KMS-11 (cell line): ENCODE data around the gene ASB1.
"Not testable (repeated sequence)": the region's sequence is repeated elsewhere in the genome, so short reads cannot be mapped to it uniquely, and the experiment has no call there.

Source experiments
- H2AFZ ChIP-seq: fragments of 200-600 bp; sonication (generic); 2 replicates; pipeline ENCODE4 v1.6.1; 2016; ENCODE audit warnings: antibody characterized with exemption, mixed run types, low read depth
- H3K27ac ChIP-seq: fragments of 200-600 bp; sonication (generic); 2 replicates; pipeline ENCODE4 v1.6.1; 2016; ENCODE audit warnings: mild to moderate bottlenecking, mixed run types
- H3K27me3 ChIP-seq: fragments of 200-600 bp; sonication (generic); 2 replicates; pipeline ENCODE4 v1.6.1; 2017; ENCODE audit warnings: mild to moderate bottlenecking, low read depth, mixed run types, moderate library complexity; ENCODE audit not compliant: insufficient read depth
- H3K36me3 ChIP-seq: fragments of 200-600 bp; sonication (generic); 2 replicates; pipeline ENCODE4 v1.6.1; 2017; ENCODE audit warnings: mild to moderate bottlenecking, mixed run types; ENCODE audit not compliant: insufficient read depth
- H3K4me1 ChIP-seq: fragments of 200-600 bp; sonication (generic); 2 replicates; pipeline ENCODE4 v1.6.1; 2016; ENCODE audit warnings: mild to moderate bottlenecking, low read depth, mixed run types; ENCODE audit not compliant: poor library complexity, severe bottlenecking
- H3K4me2 ChIP-seq: fragments of 200-600 bp; sonication (generic); 2 replicates; pipeline ENCODE4 v1.7.0; 2016; ENCODE audit warnings: mild to moderate bottlenecking, mixed run types
- H3K4me3 ChIP-seq: fragments of 200-600 bp; sonication (generic); IDR thresholded peaks from 2 replicates; pipeline ENCODE4 v1.6.1; 2017; ENCODE audit warnings: low read depth, low read length, mixed read lengths; ENCODE audit not compliant: insufficient read depth
- H3K79me2 ChIP-seq: fragments of 200-600 bp; sonication (generic); 2 replicates; pipeline ENCODE4 v1.6.1; 2016; ENCODE audit warnings: low read depth, mixed run types; ENCODE audit not compliant: insufficient read depth
- H3K9ac ChIP-seq: fragments of 200-600 bp; sonication (generic); 2 replicates; pipeline ENCODE4 v1.6.1; 2016; ENCODE audit warnings: mild to moderate bottlenecking, mixed run types
- H4K20me1 ChIP-seq: fragments of 200-600 bp; sonication (generic); 2 replicates; pipeline ENCODE4 v1.6.1; 2016; ENCODE audit warnings: mild to moderate bottlenecking, mixed run types; ENCODE audit not compliant: insufficient read depth
- CTCF ChIP-seq: fragments of 200-600 bp; sonication (generic); conservative IDR thresholded peaks from 2 replicates; pipeline ENCODE4 v1.6.1; 2017; ENCODE audit warnings: low read depth, mild to moderate bottlenecking, antibody characterized with exemption, low read length, moderate library complexity, mixed read lengths

The ASB1 gene

DNA sequence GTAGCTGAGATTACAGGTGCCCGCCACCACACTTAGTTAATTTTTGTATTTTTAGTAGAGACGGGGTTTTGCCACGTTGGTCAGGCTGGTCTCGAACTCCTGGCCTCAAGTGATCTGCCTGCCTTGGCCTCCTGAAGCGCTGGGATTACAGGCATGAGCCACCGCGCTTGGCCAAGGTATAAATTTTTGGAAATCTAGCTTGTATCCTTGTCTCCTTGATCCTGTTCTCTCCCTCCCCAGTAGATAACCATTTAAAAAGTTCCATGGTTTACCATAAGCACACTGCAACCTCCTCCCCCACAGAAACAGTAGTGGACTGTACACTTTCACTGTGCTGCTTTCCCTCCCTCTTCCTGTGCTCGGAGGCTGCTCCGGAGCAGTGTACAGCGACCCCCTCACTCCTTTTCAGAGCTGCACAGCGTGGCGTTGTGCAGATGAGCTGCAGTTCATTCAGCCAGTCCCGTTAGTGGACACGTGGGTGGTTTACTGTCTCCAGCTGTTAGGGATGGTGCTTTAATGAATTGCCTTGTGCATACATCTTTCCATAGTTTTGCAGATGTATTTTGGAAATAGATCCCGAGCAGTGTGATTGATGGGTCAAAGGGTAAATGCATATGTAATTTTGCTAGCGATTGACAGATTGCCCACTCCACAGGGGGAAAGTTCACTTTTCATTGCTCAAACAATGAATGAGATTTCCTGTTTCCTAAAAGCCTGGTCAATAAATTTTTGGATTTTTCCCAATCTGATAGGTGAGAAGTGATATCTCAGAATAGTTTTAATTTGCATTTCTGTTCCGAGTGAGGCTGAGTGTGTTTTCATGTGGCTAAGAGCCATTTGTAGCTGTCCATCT is 14.8 kb downstream of the ASB1 start:
- Histone ChIP-seq H3K27me3 (no peaks in the 10 kb centered on the region), H3K79me2 (no peaks in the 10 kb centered on the region; the same call in 1 of the 2 replicates), H4K20me1 (no peaks in the 10 kb centered on the region), H3K9ac (no peak overlapping the region), H2AFZ (no peak overlapping the region), H3K36me3 (no peaks in the 10 kb centered on the region; the same call in 1 of the 2 replicates), H3K4me3 (no peak overlapping the region), H3K27ac (no peak overlapping the region), H3K4me1 (no peaks in the 10 kb centered on the region), H3K4me2 (no peak overlapping the region)
- TF ChIP-seq CTCF, result no peak

DNA sequence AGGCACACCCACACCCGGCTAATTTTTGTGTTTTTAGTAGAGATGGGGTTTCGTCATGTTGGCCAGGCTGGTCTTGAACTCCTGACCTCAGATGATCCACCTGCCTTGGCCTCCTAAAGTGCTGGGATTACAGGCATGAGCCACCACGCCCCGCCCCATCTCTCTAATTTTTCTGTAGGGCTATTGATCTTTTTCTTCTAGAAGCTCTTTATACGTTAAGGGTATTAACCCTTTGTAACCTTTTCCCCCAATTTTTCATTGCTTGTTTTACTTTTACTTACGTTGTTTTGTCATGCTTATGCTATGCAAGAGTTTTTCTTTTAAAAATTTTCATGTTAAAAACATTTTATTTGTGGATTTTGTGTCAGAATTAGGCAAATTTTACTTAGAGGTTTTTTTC is 15.5 kb downstream of the ASB1 start:
- not testable (repeated sequence) for H3K27me3 ChIP-seq, H3K4me3 ChIP-seq, H3K36me3 ChIP-seq, H3K9ac ChIP-seq, H3K79me2 ChIP-seq, H2AFZ ChIP-seq, H3K27ac ChIP-seq, H4K20me1 ChIP-seq, H3K4me1 ChIP-seq, H3K4me2 ChIP-seq

DNA sequence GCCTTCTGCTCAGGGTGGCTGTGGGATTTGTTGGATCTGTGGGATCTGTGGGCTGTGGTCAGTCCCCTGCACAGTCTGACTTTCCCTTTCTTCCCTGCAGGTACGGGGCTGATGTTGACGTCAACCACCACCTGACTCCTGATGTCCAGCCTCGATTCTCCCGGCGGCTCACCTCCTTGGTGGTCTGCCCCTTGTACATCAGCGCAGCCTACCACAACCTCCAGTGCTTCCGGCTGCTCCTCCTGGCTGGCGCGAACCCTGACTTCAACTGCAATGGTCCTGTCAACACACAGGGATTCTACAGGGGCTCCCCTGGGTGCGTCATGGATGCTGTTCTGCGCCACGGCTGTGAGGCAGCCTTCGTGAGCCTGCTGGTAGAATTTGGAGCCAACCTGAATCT is 17.5 kb downstream of the ASB1 start:
- no peak overlapping the region for H3K9ac ChIP-seq
- TF ChIP-seq CTCF, result no peak
- no peak overlapping the region for H2AFZ ChIP-seq
- no peaks in the 10 kb centered on the region for H4K20me1 ChIP-seq
- H3K79me2 ChIP-seq, result no peaks in the 10 kb centered on the region; the same call in 1 of the 2 replicates
- no peak overlapping the region for H3K4me3 ChIP-seq
- no peak overlapping the region for H3K4me2 ChIP-seq
- H3K27me3 ChIP-seq, result no peaks in the 10 kb centered on the region
- H3K4me1 ChIP-seq, result no peaks in the 10 kb centered on the region
- H3K36me3 ChIP-seq, result no peaks in the 10 kb centered on the region; the same call in 1 of the 2 replicates
- H3K27ac ChIP-seq, result no peak overlapping the region

- Histone ChIP-seq H3K4me3 (no peak overlapping the region), H4K20me1 (no peaks in the 10 kb centered on the region), H3K27me3 (no peaks in the 10 kb centered on the region), H3K9ac (no peak overlapping the region), H2AFZ (no peak overlapping the region), H3K36me3 (no peaks in the 10 kb centered on the region), H3K4me2 (no peak overlapping the region), H3K79me2 (no peaks in the 10 kb centered on the region; the same call in 1 of the 2 replicates), H3K27ac (no peak overlapping the region), H3K4me1 (no peaks in the 10 kb centered on the region)
- TF ChIP-seq CTCF, result no peak
Observed at GRCh38 chr2:238445409-238446190, 18.9 kb downstream of the ASB1 start.
